ENCODE results near the gene TEX9. TPM values are rescaled to one million over a fixed set of nuclear protein-coding genes. Genes with fewer than 3 reads are reported as not detected.

Gene TEX9
- total RNA-seq, 1 experiment from 2014 or later = 11.8 TPM

DNA sequence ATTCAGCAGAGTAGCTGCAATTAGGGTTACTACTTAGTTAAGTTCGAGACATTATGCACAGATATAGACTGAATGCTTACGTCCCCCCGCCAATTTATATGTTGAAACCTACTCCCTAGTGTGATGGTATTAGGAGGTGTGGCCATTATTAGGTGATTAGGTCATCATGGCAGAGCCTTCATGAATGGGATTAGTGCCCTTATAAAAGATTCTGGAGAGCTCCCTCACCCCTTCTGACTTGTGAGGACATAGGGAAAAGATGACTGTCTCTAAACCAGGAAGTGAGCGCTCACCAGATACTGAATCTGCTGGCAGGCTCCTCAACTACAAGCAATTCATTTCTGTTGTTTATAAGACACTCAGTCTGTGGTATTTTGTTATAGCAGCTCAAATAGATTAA, 25.6 kb upstream of the TEX9 start:
- no TSS peak for BruUV-seq (replicated peaks)
- no peak for TF ChIP-seq EZH2 (IDR thresholded peaks at IDR 0.05; ENCODE audit: low read depth)
- TF ChIP-seq, protein P1, sequence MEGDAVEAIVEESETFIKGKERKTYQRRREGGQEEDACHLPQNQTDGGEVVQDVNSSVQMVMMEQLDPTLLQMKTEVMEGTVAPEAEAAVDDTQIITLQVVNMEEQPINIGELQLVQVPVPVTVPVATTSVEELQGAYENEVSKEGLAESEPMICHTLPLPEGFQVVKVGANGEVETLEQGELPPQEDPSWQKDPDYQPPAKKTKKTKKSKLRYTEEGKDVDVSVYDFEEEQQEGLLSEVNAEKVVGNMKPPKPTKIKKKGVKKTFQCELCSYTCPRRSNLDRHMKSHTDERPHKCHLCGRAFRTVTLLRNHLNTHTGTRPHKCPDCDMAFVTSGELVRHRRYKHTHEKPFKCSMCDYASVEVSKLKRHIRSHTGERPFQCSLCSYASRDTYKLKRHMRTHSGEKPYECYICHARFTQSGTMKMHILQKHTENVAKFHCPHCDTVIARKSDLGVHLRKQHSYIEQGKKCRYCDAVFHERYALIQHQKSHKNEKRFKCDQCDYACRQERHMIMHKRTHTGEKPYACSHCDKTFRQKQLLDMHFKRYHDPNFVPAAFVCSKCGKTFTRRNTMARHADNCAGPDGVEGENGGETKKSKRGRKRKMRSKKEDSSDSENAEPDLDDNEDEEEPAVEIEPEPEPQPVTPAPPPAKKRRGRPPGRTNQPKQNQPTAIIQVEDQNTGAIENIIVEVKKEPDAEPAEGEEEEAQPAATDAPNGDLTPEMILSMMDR (conservative IDR thresholded peaks at IDR 0.05) = no peak
- H3K9me3 ChIP-seq (ENCODE audit: insufficient read depth, low read depth) = no peaks in the 10 kb centered on the region
- H2AFZ ChIP-seq = no peak overlapping the region
- no peak overlapping the region for H3K4me3 ChIP-seq
- H3F3A ChIP-seq (ENCODE audit: insufficient read depth, low read depth) = no peaks in the 10 kb centered on the region
- no peaks in the 10 kb centered on the region for H3K27me3 ChIP-seq (ENCODE audit: insufficient read depth, low read depth)
- no peaks in the 10 kb centered on the region for H3K36me3 ChIP-seq (ENCODE audit: low read depth)
- H3K4me2 ChIP-seq = no peak overlapping the region
- no peaks in the 10 kb centered on the region for H3K4me1 ChIP-seq (replicated peaks; ENCODE audit: insufficient read depth)
- no peak overlapping the region for H3K27ac ChIP-seq
- H3K9me2 ChIP-seq (ENCODE audit: insufficient read depth) = no peaks in the 10 kb centered on the region
- no peaks in the 10 kb centered on the region for H3K79me2 ChIP-seq (ENCODE audit: low read depth)
- POLR2A ChIA-PET (ENCODE audit: unreplicated experiment) = no interaction called here
- intact Hi-C loops (cut with micrococcal nuclease; ENCODE audit: unreplicated experiment) = no loop called here
- CTCF ChIA-PET = no interaction called here
- H4K20me1 ChIP-seq (ENCODE audit: insufficient read depth) = no peaks in the 10 kb centered on the region
- DNase-seq = no peak

DNA sequence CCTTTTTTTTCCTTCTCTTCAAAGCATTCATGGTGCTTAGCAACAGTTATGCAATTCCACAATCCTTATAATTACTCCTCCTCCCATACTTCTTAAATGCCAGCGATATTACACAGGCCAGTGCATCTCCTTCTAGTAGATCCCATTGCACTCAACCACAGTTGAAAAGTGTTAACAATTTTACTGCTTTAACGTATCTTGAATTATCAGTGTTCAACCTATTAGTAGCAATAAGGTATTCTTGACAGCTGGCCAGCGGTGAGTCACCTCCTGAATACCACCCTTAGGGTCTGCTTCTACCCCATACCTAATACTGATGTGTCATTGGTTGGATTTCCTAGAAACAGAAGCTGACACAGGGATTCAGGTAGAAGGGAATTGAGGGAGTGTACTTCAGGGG, 24.0 kb upstream of the TEX9 start:
- Histone ChIP-seq H3K27ac (no peak overlapping the region), H3K4me3 (no peak overlapping the region), H3K9me2 (ENCODE audit: insufficient read depth) (no peaks in the 10 kb centered on the region), H3K4me2 (no peak overlapping the region), H3K4me1 (replicated peaks; ENCODE audit: insufficient read depth) (no peaks in the 10 kb centered on the region), H3K27me3 (ENCODE audit: insufficient read depth, low read depth) (no peaks in the 10 kb centered on the region), H3K79me2 (ENCODE audit: low read depth) (no peaks in the 10 kb centered on the region), H3K9me3 (ENCODE audit: insufficient read depth, low read depth) (no peaks in the 10 kb centered on the region), H3K36me3 (ENCODE audit: low read depth) (no peaks in the 10 kb centered on the region), H3F3A (ENCODE audit: insufficient read depth, low read depth) (no peaks in the 10 kb centered on the region), H4K20me1 (ENCODE audit: insufficient read depth) (no peaks in the 10 kb centered on the region), H2AFZ (no peak overlapping the region; the same call in 1 of the 2 replicates)
- no TSS peak for BruUV-seq (replicated peaks)
- POLR2A ChIA-PET (ENCODE audit: unreplicated experiment) = no interaction called here
- TF ChIP-seq, protein P1 (conservative IDR thresholded peaks at IDR 0.05) = no peak
- no peak for TF ChIP-seq EZH2 (IDR thresholded peaks at IDR 0.05; ENCODE audit: low read depth)
- no peak for DNase-seq
- intact Hi-C loops (cut with micrococcal nuclease; ENCODE audit: unreplicated experiment) = no loop called here
- CTCF ChIA-PET = interaction anchor here (0.6 kb wide), 1 partner anchor 81 kb away, joined by 3 read pairs; no protein-coding TSS in a partner anchor

- Histone ChIP-seq H3K4me1 (replicated peaks; ENCODE audit: insufficient read depth) (no peaks in the 10 kb centered on the region), H3K79me2 (ENCODE audit: low read depth) (no peaks in the 10 kb centered on the region), H4K20me1 (ENCODE audit: insufficient read depth) (no peaks in the 10 kb centered on the region), H3K36me3 (ENCODE audit: low read depth) (no peaks in the 10 kb centered on the region), H3K4me3 (no peak overlapping the region), H3K27me3 (ENCODE audit: insufficient read depth, low read depth) (no peaks in the 10 kb centered on the region), H3K27ac (no peak overlapping the region), H3K9me3 (ENCODE audit: insufficient read depth, low read depth) (no peaks in the 10 kb centered on the region), H3F3A (ENCODE audit: insufficient read depth, low read depth) (no peaks in the 10 kb centered on the region), H3K9me2 (ENCODE audit: insufficient read depth) (no peaks in the 10 kb centered on the region), H2AFZ (no peak overlapping the region), H3K4me2 (no peak overlapping the region)
- CTCF ChIA-PET = interaction anchor here (0.6 kb wide), 1 partner anchor 904 kb away, joined by 3 read pairs; no protein-coding TSS in a partner anchor
- intact Hi-C loops (cut with micrococcal nuclease; ENCODE audit: unreplicated experiment) = no loop called here
- TF ChIP-seq EZH2 (IDR thresholded peaks at IDR 0.05; ENCODE audit: low read depth) = no peak
- no TSS peak for BruUV-seq (replicated peaks)
- DNase-seq = no peak
- POLR2A ChIA-PET (ENCODE audit: unreplicated experiment) = no interaction called here
Measured at GRCh38 chr15:56342653-56343052, 22.6 kb upstream of the TEX9 start.

- ChIA-PET POLR2A (ENCODE audit: unreplicated experiment) (no interaction called here), CTCF (interaction anchor here (0.6 kb wide), 1 partner anchor 49 kb away, joined by 3 read pairs; no protein-coding TSS in a partner anchor)
- no peaks in the 10 kb centered on the region for H4K20me1 ChIP-seq (ENCODE audit: insufficient read depth)
- H3K79me2 ChIP-seq (ENCODE audit: low read depth) = no peaks in the 10 kb centered on the region
- TF ChIP-seq, protein P1 (conservative IDR thresholded peaks at IDR 0.05) = no peak
- no peak for TF ChIP-seq EZH2 (IDR thresholded peaks at IDR 0.05; ENCODE audit: low read depth)
- no peaks in the 10 kb centered on the region for H3K36me3 ChIP-seq (ENCODE audit: low read depth)
- intact Hi-C loops (cut with micrococcal nuclease; ENCODE audit: unreplicated experiment) = no loop called here
- no peak overlapping the region for H3K4me3 ChIP-seq
- no peak overlapping the region for H2AFZ ChIP-seq
- no peaks in the 10 kb centered on the region for H3K4me1 ChIP-seq (replicated peaks; ENCODE audit: insufficient read depth)
- H3F3A ChIP-seq (ENCODE audit: insufficient read depth, low read depth) = no peaks in the 10 kb centered on the region
- no peaks in the 10 kb centered on the region for H3K9me2 ChIP-seq (ENCODE audit: insufficient read depth)
- DNase-seq = no peak
- H3K4me2 ChIP-seq = no peak overlapping the region
- H3K9me3 ChIP-seq (ENCODE audit: insufficient read depth, low read depth) = no peaks in the 10 kb centered on the region
- BruUV-seq (replicated peaks) = no TSS peak
- H3K27ac ChIP-seq = no peak overlapping the region
- H3K27me3 ChIP-seq (ENCODE audit: insufficient read depth, low read depth) = no peaks in the 10 kb centered on the region
Measured at GRCh38 chr15:56343879-56344278, 21.3 kb upstream of the TEX9 start.
